ENCODE results near the gene CCDC144A.

- TF ChIP-seq CTCF (IDR thresholded peaks at IDR 0.05; ENCODE audit: low read length) (no peak), EZH2phosphoT487 (IDR thresholded peaks at IDR 0.05; ENCODE audit: low read length) (no peak), EZH2 (optimal IDR thresholded peaks at IDR 0.05; ENCODE audit: low read depth, low read length) (no peak)
Measured at GRCh38 chr17:16818340-16818739, 128.3 kb downstream of the CCDC144A start.

Data from MM.1S (cell line).